Measurements from ENCODE around the gene HSPB1. TPM values are rescaled to one million over a fixed set of nuclear protein-coding genes. Genes with fewer than 3 reads are reported as not detected.
"Not testable (repeated sequence)": the region's sequence is repeated elsewhere in the genome, so short reads cannot be mapped to it uniquely, and the experiment has no call there.

Gene HSPB1
- total RNA-seq, 1 donor from 2014 or later, result 118 TPM

- H3K4me1 Mint-ChIP-seq (ENCODE audit: low read depth), result peaks cover 14% of the 10 kb centered on the region
- H3K4me3 Mint-ChIP-seq (ENCODE audit: low read depth), result no peak overlapping the region
- no peaks in the 10 kb centered on the region for H3K36me3 Mint-ChIP-seq (ENCODE audit: insufficient read depth)
These were observed 11.7 kb downstream of the HSPB1 start for GRCh38 chr7:76314042-76314721.

DNA sequence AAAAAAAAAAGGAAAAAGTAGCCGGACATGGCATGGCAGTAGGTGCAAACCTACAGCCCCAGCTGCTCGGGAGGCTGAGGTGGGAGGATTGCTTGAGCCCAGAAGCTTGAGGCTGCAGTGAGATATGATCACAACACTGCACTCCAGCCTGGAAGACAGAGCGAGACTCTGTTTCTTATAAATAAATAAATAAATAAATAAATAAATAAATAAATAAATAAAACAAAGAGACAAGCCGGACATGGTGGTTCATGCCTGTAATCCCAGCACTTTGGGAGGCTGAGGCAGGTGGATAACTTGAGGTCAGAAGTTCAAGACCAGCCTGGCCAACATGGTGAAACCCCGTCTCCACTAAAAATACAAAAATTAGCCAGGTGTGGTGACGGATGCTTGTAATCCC, 12.3 kb downstream of the HSPB1 start:
- not testable (repeated sequence) for H3K36me3 Mint-ChIP-seq (ENCODE audit: insufficient read depth); DNase-seq (ENCODE audit: low spot score, unreplicated experiment); H3K27ac Mint-ChIP-seq; H3K9me3 Mint-ChIP-seq (ENCODE audit: low read depth); H3K4me3 Mint-ChIP-seq (ENCODE audit: low read depth); H3K27me3 Mint-ChIP-seq
- H3K4me1 Mint-ChIP-seq (ENCODE audit: low read depth), result peaks cover 14% of the 10 kb centered on the region

More at GRCh38 chr7:76314042-76314721, 11.7 kb downstream of the HSPB1 start:
- DNase-seq (ENCODE audit: low spot score, unreplicated experiment), result peak; percentile 96
- peak overlapping the region; percentile 82 for H3K27ac Mint-ChIP-seq
- no peaks in the 10 kb centered on the region for H3K9me3 Mint-ChIP-seq (ENCODE audit: low read depth)
- H3K27me3 Mint-ChIP-seq, result no peaks in the 10 kb centered on the region
- no peak for TF ChIP-seq CTCF (IDR thresholded peaks at IDR 0.05; ENCODE audit: unreplicated experiment)

- no peaks in the 10 kb centered on the region for H3K27me3 Mint-ChIP-seq
- no peak for DNase-seq (ENCODE audit: low spot score, unreplicated experiment)
- H3K4me3 Mint-ChIP-seq (ENCODE audit: low read depth), result no peak overlapping the region
- peaks cover 14% of the 10 kb centered on the region for H3K4me1 Mint-ChIP-seq (ENCODE audit: low read depth)
- no peak for TF ChIP-seq CTCF (IDR thresholded peaks at IDR 0.05; ENCODE audit: unreplicated experiment)
- H3K36me3 Mint-ChIP-seq (ENCODE audit: insufficient read depth), result no peaks in the 10 kb centered on the region
- H3K9me3 Mint-ChIP-seq (ENCODE audit: low read depth), result no peaks in the 10 kb centered on the region
- H3K27ac Mint-ChIP-seq, result no peak overlapping the region
These were observed 12.9 kb downstream of the HSPB1 start for GRCh38 chr7:76315364-76315763.

DNA sequence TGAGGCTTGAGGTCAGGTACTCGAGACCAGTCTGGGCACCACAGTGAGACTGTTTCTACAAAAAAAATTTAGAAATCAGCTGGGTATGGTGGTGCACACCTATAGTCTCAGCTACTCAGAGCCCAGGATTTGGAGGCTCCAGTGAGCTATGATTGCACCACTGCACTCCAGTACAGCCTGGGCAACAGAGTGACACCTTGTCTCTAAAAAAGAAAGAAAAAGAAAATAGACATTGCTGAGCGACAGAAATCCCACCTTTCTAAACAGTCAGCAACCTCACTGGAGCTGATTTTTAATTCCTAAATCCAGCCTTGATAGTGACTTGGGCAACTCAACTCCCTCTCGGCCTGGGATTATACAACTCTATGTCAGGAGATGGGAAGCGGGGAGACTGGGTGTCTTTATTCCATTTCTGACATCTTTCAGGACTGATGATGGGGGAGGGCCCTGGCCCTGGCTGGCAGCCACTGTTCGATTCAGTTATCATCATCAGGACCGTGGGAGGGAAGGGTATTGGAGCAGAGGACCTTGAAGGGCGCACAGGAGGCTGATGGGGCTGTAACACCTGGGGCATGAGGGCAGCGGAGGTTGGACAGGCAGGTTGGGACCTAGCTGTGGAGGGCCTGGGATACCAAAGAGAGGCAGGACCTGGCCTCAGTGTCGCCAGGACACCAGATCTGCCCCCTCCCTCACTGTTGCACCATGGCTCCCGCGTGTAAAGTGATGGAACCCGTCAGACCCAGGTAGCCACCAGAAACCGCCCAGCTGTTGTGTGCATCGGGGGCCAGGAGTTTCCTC, 14.7 kb downstream of the HSPB1 start:
- no peak for DNase-seq (ENCODE audit: low spot score, unreplicated experiment)
- Mint-ChIP-seq H3K4me1 (ENCODE audit: low read depth) (peaks cover 14% of the 10 kb centered on the region), H3K36me3 (ENCODE audit: insufficient read depth) (no peaks in the 10 kb centered on the region), H3K9me3 (ENCODE audit: low read depth) (no peaks in the 10 kb centered on the region), H3K27ac (peak overlapping the region; percentile 97), H3K4me3 (ENCODE audit: low read depth) (peak overlapping the region; percentile 88), H3K27me3 (no peaks in the 10 kb centered on the region)
- no peak for TF ChIP-seq CTCF (IDR thresholded peaks at IDR 0.05; ENCODE audit: unreplicated experiment)

GRCh38 chr7:76317782-76318487, 15.5 kb downstream of the HSPB1 start:
- peak; percentile 92 for DNase-seq (ENCODE audit: low spot score, unreplicated experiment)
- TF ChIP-seq CTCF (IDR thresholded peaks at IDR 0.05; ENCODE audit: unreplicated experiment), result no peak
- peaks cover 14% of the 10 kb centered on the region for H3K4me1 Mint-ChIP-seq (ENCODE audit: low read depth)
- no peaks in the 10 kb centered on the region for H3K27me3 Mint-ChIP-seq
- peak overlapping the region; percentile 88 for H3K4me3 Mint-ChIP-seq (ENCODE audit: low read depth)
- H3K36me3 Mint-ChIP-seq (ENCODE audit: insufficient read depth), result no peaks in the 10 kb centered on the region
- H3K27ac Mint-ChIP-seq, result peak overlapping the region; percentile 97
- no peaks in the 10 kb centered on the region for H3K9me3 Mint-ChIP-seq (ENCODE audit: low read depth)
